Right cardiac atrium (tissue), 5 donors: ENCODE data around the gene TSBP1. TPM values are rescaled to one million over a fixed set of nuclear protein-coding genes. Genes with fewer than 3 reads are reported as not detected.
"Not testable (repeated sequence)": the region's sequence is repeated elsewhere in the genome, so short reads cannot be mapped to it uniquely, and the experiment has no call there.

ENCODE experiments used
- ATAC-seq, 2 donors: fragments of 200-7000 bp; cut with Tn5 transposase; one replicate each; pipeline versions ENCODE4 v1.8.0 to v1.9.1; 2020; ENCODE audit warnings: moderate library complexity in 2 of 2, mild to moderate bottlenecking in 1 of 2
- DNase-seq, 3 donors: peaks; one replicate each; pipeline ENCODE4 v3.0.0-alpha.2; 2020
- H3K27ac ChIP-seq: one replicate; pipeline ENCODE4 v1.5.1; 2013; ENCODE audit warnings: mild to moderate bottlenecking, low read length, control low read depth, moderate library complexity
- H3K27me3 ChIP-seq: one replicate; pipeline ENCODE4 v1.6.1; 2013; ENCODE audit not compliant: control insufficient read depth, insufficient read depth
- H3K4me1 ChIP-seq: one replicate; pipeline ENCODE4 v1.6.1; 2013; ENCODE audit warnings: low read length; ENCODE audit not compliant: control insufficient read depth, insufficient read depth
- H3K4me3 ChIP-seq: one replicate; pipeline ENCODE4 v1.5.1; 2013; ENCODE audit warnings: low read length, control low read depth
- H3K9me3 ChIP-seq: one replicate; pipeline ENCODE4 v1.6.1; 2013; ENCODE audit warnings: low read length; ENCODE audit not compliant: control insufficient read depth
- WGBS: extraction: QIAGEN DNeasy Blood & Tissue Kit; methylation state at CpG from one replicate; pipeline ENCODE4 v1.1.7; 2013; 5-methylcytosine and 5-hydroxymethylcytosine counted together
- intact Hi-C, 4 donors: fragments of 100-400 bp; cut with DNase I; formaldehyde crosslinking; loops; one replicate each; pipeline versions ENCODE4 v1.11.0 to v1.14.0; 2022 to 2023
- polyA plus RNA-seq: library from polyadenylated mRNA; stranded (reverse); fragments of 200-250 nt; gene quantifications from one replicate; pipeline ENCODE4 v1.2.3, GENCODE V29; 2013
- total RNA-seq, 4 donors: library from RNA; stranded (reverse); fragmentation: NEBNext Ultra II Directional; extraction: Animal tissue kit (Norgen Biotek cat#: 25700); gene quantifications; one replicate each; pipeline ENCODE4 v1.2.1, GENCODE V29; 2021
- donor health status: healthy with polysubstance abuse.
- donor health status: DM: no; HTN: yes; CAD: no.
- donor health status: DM: no; HTN: no; CAD: no.
- donor health status: DM: no; HTN: yes; CAD: no; lungs with severe emphysema.
- donor health status: DM: yes; HTN: yes; CAD: no.

TSBP1 gene
- total and polyA plus RNA-seq, 5 donors, result not detected

GRCh38 chr6:32371229-32371628 is 474 bp downstream of the TSBP1 start:
- ATAC-seq (peak in 1 of 2 donors; percentile 45), DNase-seq (no peak)
- no peak overlapping the region for H3K4me3 ChIP-seq
- no peaks in the 10 kb centered on the region for H3K4me1 ChIP-seq
- H3K27me3 ChIP-seq, result no peaks in the 10 kb centered on the region
- no peak overlapping the region for H3K27ac ChIP-seq
- H3K9me3 ChIP-seq, result no peaks in the 10 kb centered on the region
- WGBS, result 33% methylated on average over 1 of the region's 1 CpG
- intact Hi-C loops, result no loop called here

DNA sequence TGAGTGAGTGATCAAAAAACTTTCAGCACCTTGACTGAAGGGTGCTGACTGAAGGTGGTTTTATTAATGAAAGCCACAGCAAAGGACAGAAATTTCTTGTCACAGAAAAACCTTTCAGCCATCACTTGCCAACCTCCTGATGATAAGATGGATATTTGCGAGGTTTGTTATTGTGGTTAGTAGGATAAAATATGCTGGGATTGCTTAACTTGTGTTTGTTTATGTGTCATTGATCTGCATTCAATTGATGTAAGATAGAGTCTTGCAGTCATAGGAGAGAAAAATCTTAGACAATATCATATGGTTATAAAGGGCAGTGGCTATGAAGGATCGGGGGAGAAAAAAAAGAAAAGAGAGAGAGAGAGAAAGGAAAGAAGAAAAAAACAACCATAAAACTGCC is 1.2 kb downstream of the TSBP1 start:
- H3K9me3 ChIP-seq, result no peaks in the 10 kb centered on the region
- intact Hi-C loops, result no loop called here
- DNase-seq (no peak), ATAC-seq (no peak)
- no peak overlapping the region for H3K4me3 ChIP-seq
- no peak overlapping the region for H3K27ac ChIP-seq
- WGBS, result 77% methylated on average over 2 of the region's 2 CpGs
- H3K4me1 ChIP-seq, result no peaks in the 10 kb centered on the region
- H3K27me3 ChIP-seq, result no peaks in the 10 kb centered on the region

DNA sequence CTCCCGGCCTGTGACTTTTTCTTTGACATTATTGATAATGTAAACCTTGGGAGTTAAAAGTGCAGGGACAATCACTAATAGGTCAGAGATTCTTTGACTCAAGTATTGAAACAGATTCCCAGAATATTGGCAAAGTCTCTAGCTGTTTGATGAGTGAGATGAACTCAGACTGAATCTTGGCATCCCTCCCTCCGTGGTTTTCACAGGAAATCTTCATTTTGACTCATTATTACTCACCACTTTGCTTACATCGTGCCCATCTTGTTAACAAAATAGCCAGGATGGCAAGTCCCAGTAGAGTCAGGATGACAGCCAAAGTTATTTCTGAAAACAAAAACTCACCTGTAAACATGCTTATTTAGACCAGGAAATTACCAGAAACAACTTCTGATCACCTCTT is 2.0 kb downstream of the TSBP1 start:
- Histone ChIP-seq H3K4me3 (no peak overlapping the region), H3K27ac (no peak overlapping the region), H3K27me3 (no peaks in the 10 kb centered on the region), H3K9me3 (no peaks in the 10 kb centered on the region), H3K4me1 (no peaks in the 10 kb centered on the region)
- DNase-seq, result no peak
- intact Hi-C loops, result no loop called here
- ATAC-seq, result no peak
- 61% methylated on average over 3 of the region's 3 CpGs for WGBS

DNA sequence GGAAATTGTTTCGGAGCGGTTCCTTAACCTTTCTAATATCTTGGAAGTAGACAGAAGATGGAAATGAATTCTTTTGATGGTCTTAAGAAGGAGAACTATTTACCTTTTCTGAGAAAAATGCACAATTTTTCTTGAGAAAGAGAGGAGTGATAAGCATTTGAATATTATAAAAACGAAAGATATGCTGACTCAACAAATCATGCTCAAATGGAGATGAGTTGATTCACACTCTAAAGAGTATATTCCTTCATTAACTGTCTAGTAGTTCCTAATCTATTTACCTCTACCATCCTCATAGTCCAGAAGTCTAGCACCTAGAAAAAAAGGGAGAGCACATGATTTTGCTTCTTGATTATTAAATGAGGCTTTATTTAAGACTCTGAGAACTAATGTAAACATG is 4.1 kb downstream of the TSBP1 start:
- Histone ChIP-seq H3K27ac (no peak overlapping the region), H3K27me3 (no peaks in the 10 kb centered on the region), H3K4me1 (no peaks in the 10 kb centered on the region), H3K4me3 (no peak overlapping the region), H3K9me3 (no peaks in the 10 kb centered on the region)
- intact Hi-C loops, result no loop called here
- 74% methylated on average over 3 of the region's 3 CpGs for WGBS
- no peak for ATAC-seq
- no peak for DNase-seq

- intact Hi-C loops, DNase-seq, H3K9me3 ChIP-seq, H3K4me3 ChIP-seq, H3K4me1 ChIP-seq, H3K27ac ChIP-seq, ATAC-seq, H3K27me3 ChIP-seq: not testable (repeated sequence)
- WGBS, result no CpG with 5 or more reads among the region's 1 CpG
Observed at GRCh38 chr6:32359225-32359624, 12.5 kb downstream of the TSBP1 start.

GRCh38 chr6:32358548-32358947 is 13.2 kb downstream of the TSBP1 start:
- ATAC-seq, H3K9me3 ChIP-seq, H3K4me3 ChIP-seq, DNase-seq, H3K27me3 ChIP-seq, intact Hi-C loops, H3K4me1 ChIP-seq, H3K27ac ChIP-seq: not testable (repeated sequence)
- 84% methylated on average over 8 of the region's 8 CpGs for WGBS

- WGBS, result 49% methylated on average over 1 of the region's 1 CpG
Observed at GRCh38 chr6:32355018-32355417, 16.7 kb downstream of the TSBP1 start.

DNA sequence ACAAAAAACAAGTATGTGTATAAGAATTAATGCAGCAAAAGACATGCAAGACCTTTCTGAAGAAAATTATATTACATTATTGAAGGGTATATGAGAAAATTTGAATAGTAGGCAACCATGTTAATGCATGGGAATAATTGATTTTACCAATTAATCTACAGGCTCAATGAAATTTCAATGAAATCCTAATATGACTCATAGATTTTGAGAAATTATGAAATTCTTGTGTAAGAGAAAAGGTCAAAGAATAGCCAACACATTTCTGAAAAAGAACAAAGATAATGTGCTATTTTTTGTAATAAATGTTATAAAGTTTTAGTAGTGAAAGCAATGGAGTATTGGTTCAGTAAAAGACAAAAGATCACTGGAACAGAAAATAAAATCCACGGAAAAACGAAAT is 18.4 kb downstream of the TSBP1 start:
- intact Hi-C loops, result no loop called here
- H3K4me1 ChIP-seq, result no peaks in the 10 kb centered on the region
- H3K9me3 ChIP-seq, result no peaks in the 10 kb centered on the region
- ATAC-seq, result no peak
- WGBS, result 90% methylated on average over 2 of the region's 2 CpGs
- no peak for DNase-seq
- no peak overlapping the region for H3K4me3 ChIP-seq
- no peak overlapping the region for H3K27ac ChIP-seq
- no peaks in the 10 kb centered on the region for H3K27me3 ChIP-seq

More at GRCh38 chr6:32355018-32355417, 16.7 kb downstream of the TSBP1 start:
- Histone ChIP-seq H3K9me3 (no peaks in the 10 kb centered on the region), H3K4me3 (no peak overlapping the region), H3K27me3 (no peaks in the 10 kb centered on the region), H3K4me1 (no peaks in the 10 kb centered on the region), H3K27ac (no peak overlapping the region)
- ATAC-seq (no peak), DNase-seq (no peak)
- intact Hi-C loops, result no loop called here

GRCh38 chr6:32340242-32340641 is 31.5 kb downstream of the TSBP1 start:
- Histone ChIP-seq H3K27ac (no peak overlapping the region), H3K27me3 (no peaks in the 10 kb centered on the region), H3K4me1 (no peaks in the 10 kb centered on the region), H3K9me3 (no peaks in the 10 kb centered on the region), H3K4me3 (no peak overlapping the region)
- intact Hi-C loops, result no loop called here
- ATAC-seq, result no peak
- DNase-seq, result no peak
- WGBS, result 95% methylated on average over 2 of the region's 2 CpGs

- no peaks in the 10 kb centered on the region for H3K9me3 ChIP-seq
- DNase-seq (peak in 2 of 3 donors; percentile 28 to 44), ATAC-seq (peak; percentile 22 to 40)
- no peak overlapping the region for H3K4me3 ChIP-seq
- no peak overlapping the region for H3K27ac ChIP-seq
- H3K27me3 ChIP-seq, result no peaks in the 10 kb centered on the region
- WGBS, result 54% methylated on average over 4 of the region's 4 CpGs
- intact Hi-C loops, result no loop called here
- H3K4me1 ChIP-seq, result no peaks in the 10 kb centered on the region
Observed at GRCh38 chr6:32337186-32337805, 34.4 kb downstream of the TSBP1 start.

DNA sequence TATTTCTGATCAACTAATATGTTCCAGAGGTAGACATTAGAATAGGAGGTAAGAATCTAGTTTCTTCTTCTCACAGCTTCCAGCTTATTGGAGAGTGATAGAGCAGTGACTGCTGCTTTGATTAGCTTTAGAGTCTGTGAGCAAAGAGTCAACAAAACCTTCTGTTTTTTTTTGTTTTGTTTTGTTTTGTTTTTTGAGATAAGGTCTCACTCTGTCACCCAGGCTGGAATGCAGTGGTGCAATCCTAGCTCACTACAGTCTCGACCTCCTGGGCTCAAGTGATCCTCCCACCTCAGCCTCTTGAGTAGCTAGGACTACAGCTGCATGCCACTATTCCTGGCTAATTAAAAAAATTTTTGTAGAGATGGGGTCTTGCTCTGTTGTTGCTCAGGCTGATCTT is 39.3 kb downstream of the TSBP1 start:
- no peak overlapping the region for H3K27ac ChIP-seq
- H3K27me3 ChIP-seq, result no peaks in the 10 kb centered on the region
- no peaks in the 10 kb centered on the region for H3K9me3 ChIP-seq
- H3K4me1 ChIP-seq, result no peaks in the 10 kb centered on the region
- intact Hi-C loops, result no loop called here
- WGBS, result 84% methylated on average over 1 of the region's 1 CpG
- ATAC-seq, result no peak
- DNase-seq, result no peak
- no peak overlapping the region for H3K4me3 ChIP-seq

GRCh38 chr6:32329141-32329540 is 42.6 kb downstream of the TSBP1 start:
- H3K9me3 ChIP-seq, result no peaks in the 10 kb centered on the region

More at GRCh38 chr6:32329141-32329540, 42.6 kb downstream of the TSBP1 start:
- Histone ChIP-seq H3K27me3 (no peaks in the 10 kb centered on the region), H3K4me1 (no peaks in the 10 kb centered on the region), H3K27ac (no peak overlapping the region), H3K4me3 (no peak overlapping the region)
- DNase-seq (no peak), ATAC-seq (no peak)
- intact Hi-C loops, result no loop called here
